ENCODE measurements around the gene SPART. TPM values are rescaled to one million over a fixed set of nuclear protein-coding genes. Genes with fewer than 3 reads are reported as not detected.

SPART gene
- total and polyA plus RNA-seq, 2 of the 8 experiments (the other 6 are each of a cell fraction or from before 2014, with no cell fraction given): 27.2 to 74.1 TPM

GRCh38 chr13:36344886-36345437, 1.2 kb downstream of the SPART start (continued):
- no peak for TF ChIP-seq SUZ12 (IDR thresholded peaks at IDR 0.05; ENCODE audit: low read length)

Measured in H1 (cell line).